K562 (cell line): Measurements from ENCODE around the gene SVBP. TPM values are rescaled to one million over a fixed set of nuclear protein-coding genes. Genes with fewer than 3 reads are reported as not detected.

ENCODE experiments used
- ADNP ChIP-seq: fragments of 200-800 bp; sonication (Bioruptor generic); IDR thresholded peaks from 2 replicates; pipeline ENCODE4 v1.6.1; 2016; ENCODE audit warnings: missing genetic modification characterization, missing compliant biosample characterization
- CBX1 ChIP-seq: sonication (generic); IDR thresholded peaks from 2 replicates; pipeline ENCODE4 v1.6.1; 2016; ENCODE audit warnings: antibody characterized with exemption, low read depth, mild to moderate bottlenecking
- CTCF ChIP-seq, 3 experiments: IDR thresholded peaks in 2 of 3; conservative IDR thresholded peaks in 1 of 3; 2 replicates each; pipeline ENCODE4 v1.5.1; 2011 to 2012; ENCODE audit warnings: low read length in 3 of 3, mild to moderate bottlenecking in 3 of 3, control low read depth in 2 of 3, improper control_type of control experiment in 1 of 3, inconsistent platforms in 1 of 3, low read depth in 1 of 3, mixed read lengths in 1 of 3, moderate library complexity in 1 of 3; ENCODE audit not compliant: insufficient read depth in 2 of 3
- EZH2 ChIP-seq: IDR thresholded peaks from 2 replicates; pipeline ENCODE4 v1.6.1; 2012; ENCODE audit warnings: low read depth, mild to moderate bottlenecking, inconsistent platforms, low read length, borderline replicate concordance
- MBD1 ChIP-seq: fragments of 250-450 bp; sonication (Bioruptor Pico); IDR thresholded peaks from 2 replicates; pipeline ENCODE4 v1.8.0; 2022; ENCODE audit warnings: inconsistent platforms
- NR0B1 ChIP-seq: fragments of 450-650 bp; IDR thresholded peaks from one replicate; pipeline ENCODE4 v1.6.1; 2018; ENCODE audit warnings: mild to moderate bottlenecking, moderate library complexity; ENCODE audit not compliant: partially characterized antibody
- PYGO2 ChIP-seq: fragments of 450-650 bp; IDR thresholded peaks from 2 replicates; pipeline ENCODE4 v1.6.1; 2016; ENCODE audit warnings: mild to moderate bottlenecking, missing genetic modification characterization, moderate library complexity, missing compliant biosample characterization
- RBFOX2 ChIP-seq: fragments of 200-400 bp; formaldehyde crosslinking; IDR thresholded peaks from 2 replicates; pipeline ENCODE4 v1.6.1; 2017; ENCODE audit warnings: low read depth, mild to moderate bottlenecking, low read length, moderate library complexity
- STAT5A ChIP-seq: IDR thresholded peaks from 2 replicates; pipeline ENCODE4 v1.6.1; 2012; ENCODE audit warnings: low read length, inconsistent platforms, borderline replicate concordance
- ZFP91 ChIP-seq: sonication (generic); formaldehyde crosslinking; IDR thresholded peaks from 2 replicates; pipeline ENCODE4 v1.8.0; 2022; ENCODE audit warnings: mild to moderate bottlenecking, missing genetic modification reagents
- ZNF174 ChIP-seq: fragments of 250-450 bp; sonication (Bioruptor Pico); IDR thresholded peaks from 2 replicates; pipeline ENCODE4 v1.4.0; 2020; ENCODE audit warnings: mild to moderate bottlenecking
- ZNF589 ChIP-seq: fragments of 200-800 bp; sonication (Bioruptor generic); IDR thresholded peaks from 2 replicates; pipeline ENCODE4 v1.6.1; 2016; ENCODE audit warnings: low read depth, missing genetic modification characterization, missing compliant biosample characterization
- polyA plus RNA-seq, 8 experiments: library from polyadenylated mRNA; depleted of rRNA in 4 of 8; stranded (reverse) in 5 of 8; unstranded in 3 of 8; fragments of >200 nt; fragmentation: Nextera tagmentation in 2 of 8; fragmentation: Illumina TruSeq in 1 of 8; extraction: Ambion mirVana in 2 of 8; extraction: Trizol in 1 of 8; gene quantifications; 2 replicates each; pipeline versions ENCODE4 v1.2.1 to v1.2.3, GENCODE V29; 2011 to 2014; ENCODE audit warnings: inconsistent platforms in 1 of 8, missing spikeins in 1 of 8
- total RNA-seq, 7 experiments: library from RNA; depleted of rRNA in 6 of 7; stranded (reverse); fragments of >200 nt in 6 of 7; fragmentation: Illumina TruSeq in 2 of 7; extraction: Trizol in 2 of 7; gene quantifications; 2 replicates each; pipeline versions ENCODE4 v1.2.1 to v1.2.3, GENCODE V29; 2011 to 2021; ENCODE audit warnings: low replicate concordance in 1 of 7
- TF ChIP-seq, protein P1 (sequence below): fragments of 450-650 bp; formaldehyde crosslinking; IDR thresholded peaks from 2 replicates; pipeline ENCODE4 v1.4.0; 2022; ENCODE audit warnings: missing genetic modification characterization
- TF ChIP-seq, protein P2 (sequence below): fragments of 450-650 bp; formaldehyde crosslinking; IDR thresholded peaks from 2 replicates; pipeline ENCODE4 v1.4.0; 2020; ENCODE audit warnings: mild to moderate bottlenecking, mixed read lengths

SVBP gene
- total and polyA plus RNA-seq, 9 of the 15 experiments (the other 6 are each of a cell fraction or from before 2014, with no cell fraction given), result 31.7 to 49.7 (median 40.0) TPM

DNA sequence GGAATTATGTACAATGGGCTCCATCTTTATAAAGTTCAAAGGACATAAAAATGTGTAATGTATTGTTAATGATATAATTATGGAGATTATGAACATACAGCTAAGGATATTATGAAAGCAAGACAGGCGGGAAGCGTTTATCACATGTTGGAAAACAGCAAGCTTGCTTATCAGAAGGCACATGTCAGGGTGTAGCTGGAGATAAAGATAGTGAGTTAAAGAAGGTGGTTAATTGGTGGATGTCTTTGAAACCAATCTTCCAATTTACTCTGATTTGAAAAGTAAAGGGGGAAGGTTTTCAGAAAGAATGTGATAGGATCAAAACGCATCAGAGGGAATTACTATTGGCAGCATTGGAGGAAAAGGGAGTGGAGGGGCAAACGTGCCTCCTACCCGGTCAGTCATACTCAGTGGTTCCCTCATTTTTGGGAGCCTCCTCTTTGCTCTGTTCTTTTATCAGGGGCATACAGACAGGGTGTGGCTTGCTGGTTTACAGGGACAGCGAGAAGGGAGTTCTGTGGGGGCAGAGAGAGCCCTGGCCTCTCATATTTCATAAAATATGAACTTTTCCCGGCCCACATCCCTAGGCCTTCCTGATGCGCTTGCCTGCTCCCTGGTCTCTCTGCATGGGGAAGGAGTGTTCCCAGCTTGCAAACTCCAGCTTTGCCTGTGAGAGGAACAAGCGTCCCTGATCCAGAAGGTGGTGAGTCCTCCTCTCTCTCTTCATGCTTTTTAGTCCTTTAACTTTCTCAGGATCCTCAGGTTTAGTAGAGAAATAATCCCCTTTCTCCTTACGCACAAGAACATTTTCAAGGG is 8.0 kb upstream of the SVBP start (continued):
- TF ChIP-seq NR0B1 (no peak), CTCF (IDR thresholded peaks at IDR 0.05 in 2 of 3, conservative IDR thresholded peaks at IDR 0.05 in 1 of 3; ENCODE audit: insufficient read depth in 2 of 3, low read depth in 1 of 3, low read length in 3 of 3) (peak in 1 of 3 experiments; percentile 1; a peak in 1 of 6 replicates), MBD1 (no peak), EZH2 (no peak), STAT5A (peak; percentile 94), ZFP91 (no peak), CBX1 (no peak), PYGO2 (tag) (peak; percentile 72; the same call in 1 of the 2 replicates), RBFOX2 (peak; percentile 43; the same call in 1 of the 2 replicates), ZNF174 (CRISPR knock-in tag) (no peak), ZNF589 (CRISPR knock-in tag) (peak; percentile 88; the same call in 1 of the 2 replicates), ADNP (tag) (peak; percentile 68; the same call in 1 of the 2 replicates)
- TF ChIP-seq, protein P1, sequence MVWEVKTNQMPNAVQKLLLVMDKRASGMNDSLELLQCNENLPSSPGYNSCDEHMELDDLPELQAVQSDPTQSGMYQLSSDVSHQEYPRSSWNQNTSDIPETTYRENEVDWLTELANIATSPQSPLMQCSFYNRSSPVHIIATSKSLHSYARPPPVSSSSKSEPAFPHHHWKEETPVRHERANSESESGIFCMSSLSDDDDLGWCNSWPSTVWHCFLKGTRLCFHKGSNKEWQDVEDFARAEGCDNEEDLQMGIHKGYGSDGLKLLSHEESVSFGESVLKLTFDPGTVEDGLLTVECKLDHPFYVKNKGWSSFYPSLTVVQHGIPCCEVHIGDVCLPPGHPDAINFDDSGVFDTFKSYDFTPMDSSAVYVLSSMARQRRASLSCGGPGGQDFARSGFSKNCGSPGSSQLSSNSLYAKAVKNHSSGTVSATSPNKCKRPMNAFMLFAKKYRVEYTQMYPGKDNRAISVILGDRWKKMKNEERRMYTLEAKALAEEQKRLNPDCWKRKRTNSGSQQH (CRISPR knock-in tag), result peak; percentile 54; the same call in 1 of the 2 replicates
- TF ChIP-seq, protein P2, sequence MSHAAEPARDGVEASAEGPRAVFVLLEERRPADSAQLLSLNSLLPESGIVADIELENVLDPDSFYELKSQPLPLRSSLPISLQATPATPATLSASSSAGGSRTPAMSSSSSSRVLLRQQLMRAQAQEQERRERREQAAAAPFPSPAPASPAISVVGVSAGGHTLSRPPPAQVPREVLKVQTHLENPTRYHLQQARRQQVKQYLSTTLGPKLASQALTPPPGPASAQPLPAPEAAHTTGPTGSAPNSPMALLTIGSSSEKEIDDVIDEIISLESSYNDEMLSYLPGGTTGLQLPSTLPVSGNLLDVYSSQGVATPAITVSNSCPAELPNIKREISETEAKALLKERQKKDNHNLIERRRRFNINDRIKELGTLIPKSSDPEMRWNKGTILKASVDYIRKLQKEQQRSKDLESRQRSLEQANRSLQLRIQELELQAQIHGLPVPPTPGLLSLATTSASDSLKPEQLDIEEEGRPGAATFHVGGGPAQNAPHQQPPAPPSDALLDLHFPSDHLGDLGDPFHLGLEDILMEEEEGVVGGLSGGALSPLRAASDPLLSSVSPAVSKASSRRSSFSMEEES (CRISPR knock-in tag), result no peak
